Caco-2 (cell line): Measurements from ENCODE around the gene MYL12A. TPM values are rescaled to one million over a fixed set of nuclear protein-coding genes. Genes with fewer than 3 reads are reported as not detected.

Source experiments
- BruUV-seq: library from RNA; stranded (reverse); fragments of 400-500 nt; replicated peaks from 2 replicates; lab custom pipeline; 2021; lab: Mats Ljungman, UMichigan
- CTCF ChIA-PET: fragments of 300-600 bp; sonication (Branson Sonifier 250); formaldehyde crosslinking; loops from one replicate; lab custom pipeline; 2022; ENCODE audit warnings: antibody characterized with exemption; lab: Charles Lee
- POLR2A ChIA-PET: fragments of 300-600 bp; sonication (Branson Sonifier 250); formaldehyde crosslinking; loops from one replicate; lab custom pipeline; 2022; ENCODE audit warnings: antibody characterized with exemption; lab: Charles Lee
- DNase-seq, 2 experiments: peaks; one replicate each; pipeline versions ENCODE4 v3.0.0 to v3.0.0-alpha.2; 2020 to 2022
- H3K27me3 ChIP-seq: replicated peaks from 2 replicates; pipeline ENCODE4 v1.6.0; 2011; ENCODE audit warnings: low read length; ENCODE audit not compliant: control insufficient read depth, insufficient read depth
- H3K36me3 ChIP-seq: 2 replicates; pipeline ENCODE4 v1.5.1; 2011; ENCODE audit warnings: low read length; ENCODE audit not compliant: control insufficient read depth, insufficient read depth
- H3K4me1 ChIP-seq: fragments of 250-450 bp; sonication (Bioruptor Pico); 2 replicates; pipeline ENCODE4 v1.5.1; 2020; ENCODE audit warnings: mild to moderate bottlenecking
- H3K4me3 ChIP-seq: 2 replicates; pipeline ENCODE4 v1.5.1; 2011; ENCODE audit warnings: low read depth, mild to moderate bottlenecking, control low read depth, low read length
- H3K9me3 ChIP-seq: fragments of 250-450 bp; sonication (Bioruptor Pico); 2 replicates; pipeline ENCODE4 v1.5.1; 2020; ENCODE audit warnings: mild to moderate bottlenecking, moderate library complexity
- H3K27ac Mint-ChIP-seq: one replicate; pipeline ENCODE4 v1.8.0; 2022; ENCODE audit warnings: mixed read lengths; ENCODE audit not compliant: unreplicated experiment
- H3K27me3 Mint-ChIP-seq: one replicate; pipeline ENCODE4 v1.8.0; 2022; ENCODE audit warnings: mixed read lengths; ENCODE audit not compliant: insufficient read depth, unreplicated experiment
- H3K36me3 Mint-ChIP-seq: one replicate; pipeline ENCODE4 v1.8.0; 2022; ENCODE audit warnings: mild to moderate bottlenecking, mixed read lengths; ENCODE audit not compliant: insufficient read depth, unreplicated experiment
- H3K4me1 Mint-ChIP-seq: one replicate; pipeline ENCODE4 v1.8.0; 2022; ENCODE audit warnings: low read depth, mixed read lengths; ENCODE audit not compliant: unreplicated experiment
- H3K4me3 Mint-ChIP-seq: one replicate; pipeline ENCODE4 v1.8.0; 2022; ENCODE audit warnings: mild to moderate bottlenecking, moderate library complexity, mixed read lengths; ENCODE audit not compliant: unreplicated experiment
- H3K9me3 Mint-ChIP-seq: one replicate; pipeline ENCODE4 v1.8.0; 2022; ENCODE audit warnings: mixed read lengths; ENCODE audit not compliant: unreplicated experiment
- CTCF ChIP-seq, 2 experiments: fragments of 200-600 bp in 1 of 2; IDR thresholded peaks; 1 replicate in 1 of 2; 2 replicates in 1 of 2; pipeline versions ENCODE4 v1.5.1 to v1.8.0; 2011 to 2022; ENCODE audit warnings: antibody characterized with exemption in 1 of 2, control low read depth in 1 of 2, inconsistent platforms in 1 of 2, low read depth in 1 of 2, low read length in 1 of 2, mild to moderate bottlenecking in 1 of 2, moderate library complexity in 1 of 2; ENCODE audit not compliant: insufficient read depth in 1 of 2, severe bottlenecking in 1 of 2, unreplicated experiment in 1 of 2
- intact Hi-C: fragments of 100-400 bp; cut with micrococcal nuclease; formaldehyde crosslinking; loops from one replicate; pipeline ENCODE4 v1.10.0; 2022; ENCODE audit not compliant: unreplicated experiment
- total RNA-seq: library from RNA; stranded (reverse); gene quantifications from 2 replicates; pipeline ENCODE4 v1.2.3, GENCODE V29; 2022

Gene MYL12A
- total RNA-seq, 1 experiment from 2014 or later: 272 TPM

GRCh38 chr18:3248062-3248657, 559 bp downstream of the MYL12A start:
- ChIA-PET POLR2A (interaction anchor here (0.7 to 2.4 kb wide), 10 partner anchors 9 to 418 kb away, joined by 3 to 16 read pairs (median 4); no protein-coding TSS in a partner anchor), CTCF (interaction anchor here (0.6 to 2.3 kb wide), 3 partner anchors 119 to 607 kb away, joined by 3 to 9 read pairs (median 6); no protein-coding TSS in a partner anchor)
- Histone ChIP-seq H3K9me3 (no peaks in the 10 kb centered on the region), H3K4me1 (peaks cover 34% of the 10 kb centered on the region), H3K4me3 (peak overlapping the region; percentile 88), H3K36me3 (no peaks in the 10 kb centered on the region), H3K27me3 (no peaks in the 10 kb centered on the region)
- intact Hi-C loops: loop anchor here (5.0 kb wide), 3 partner anchors 141 to 481 kb away; partner anchors contain the start of gene EMILIN2
- BruUV-seq: TSS peak; percentile 15
- no peak for DNase-seq
- peaks cover 28% of the 10 kb centered on the region for H3K4me1 Mint-ChIP-seq
- peak overlapping the region; percentile 98 for H3K27ac Mint-ChIP-seq
- no peaks in the 10 kb centered on the region for H3K9me3 Mint-ChIP-seq
- no peak for TF ChIP-seq CTCF (IDR thresholded peaks at IDR 0.05; ENCODE audit: insufficient read depth in 1 of 2, low read depth in 1 of 2, low read length in 1 of 2, severe bottlenecking in 1 of 2, unreplicated experiment in 1 of 2)
- H3K4me3 Mint-ChIP-seq: peak overlapping the region; percentile 78
- peaks cover 43% of the 10 kb centered on the region for H3K36me3 Mint-ChIP-seq
- no peaks in the 10 kb centered on the region for H3K27me3 Mint-ChIP-seq

GRCh38 chr18:3248658-3249359, 1.2 kb downstream of the MYL12A start:
- no peak for TF ChIP-seq CTCF (IDR thresholded peaks at IDR 0.05; ENCODE audit: insufficient read depth in 1 of 2, low read depth in 1 of 2, low read length in 1 of 2, severe bottlenecking in 1 of 2, unreplicated experiment in 1 of 2)
- intact Hi-C loops: loop anchor here (5.0 kb wide), 3 partner anchors 142 to 482 kb away; partner anchors contain the start of gene EMILIN2
- Histone ChIP-seq H3K9me3 (no peaks in the 10 kb centered on the region), H3K4me3 (peak overlapping the region; percentile 88), H3K4me1 (peaks cover 40% of the 10 kb centered on the region), H3K27me3 (no peaks in the 10 kb centered on the region), H3K36me3 (no peaks in the 10 kb centered on the region)
- H3K27ac Mint-ChIP-seq: peak overlapping the region; percentile 98
- DNase-seq: peak in 1 of 2 experiments; percentile 23
- peaks cover 49% of the 10 kb centered on the region for H3K36me3 Mint-ChIP-seq
- H3K4me3 Mint-ChIP-seq: peak overlapping the region; percentile 78
- peaks cover 28% of the 10 kb centered on the region for H3K4me1 Mint-ChIP-seq
- POLR2A ChIA-PET: interaction anchor here (0.7 to 2.4 kb wide), 4 partner anchors 8 to 405 kb away, joined by 4 to 16 read pairs (median 10); no protein-coding TSS in a partner anchor
- no peaks in the 10 kb centered on the region for H3K9me3 Mint-ChIP-seq
- no peaks in the 10 kb centered on the region for H3K27me3 Mint-ChIP-seq
- CTCF ChIA-PET: no interaction called here
- BruUV-seq: TSS peak; percentile 60
